ENCODE measurements around the gene SCD.

DNA sequence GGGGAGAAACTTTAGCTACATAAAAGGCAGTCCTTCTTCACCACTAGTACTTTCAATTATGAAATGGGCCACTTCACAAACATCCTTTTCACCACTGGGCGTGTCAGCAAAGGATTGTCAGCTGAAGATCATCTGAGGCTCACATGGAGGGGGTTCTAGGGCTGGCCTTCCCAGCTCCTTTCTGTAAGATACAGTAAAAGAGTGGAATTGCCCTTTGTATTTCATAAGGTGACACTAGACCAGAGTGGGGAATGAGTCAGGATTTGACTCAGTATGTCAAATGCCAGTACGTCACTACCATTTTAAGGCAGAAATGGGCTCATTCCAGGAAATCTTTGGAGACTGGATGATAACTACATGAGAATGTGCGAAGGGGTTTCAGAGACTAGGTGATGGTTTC lies 39.3 kb upstream of the SCD start:
- TF ChIP-seq CREB1 (IDR thresholded peaks at IDR 0.05), result no peak
- TF ChIP-seq CREB1 (CRISPR knock-in tag; IDR thresholded peaks at IDR 0.05), result no peak
- no peak for TF ChIP-seq EP300 (IDR thresholded peaks at IDR 0.05; ENCODE audit: low read length)
- TF ChIP-seq FUS (optimal IDR thresholded peaks at IDR 0.05; ENCODE audit: low read depth, low read length), result no peak
- TF ChIP-seq KDM4B (IDR thresholded peaks at IDR 0.05; ENCODE audit: borderline replicate concordance in 2 of 2, low read depth in 1 of 2), result no peak
